Measurements from ENCODE around the gene ADSS1.

Gene ADSS1

DNA sequence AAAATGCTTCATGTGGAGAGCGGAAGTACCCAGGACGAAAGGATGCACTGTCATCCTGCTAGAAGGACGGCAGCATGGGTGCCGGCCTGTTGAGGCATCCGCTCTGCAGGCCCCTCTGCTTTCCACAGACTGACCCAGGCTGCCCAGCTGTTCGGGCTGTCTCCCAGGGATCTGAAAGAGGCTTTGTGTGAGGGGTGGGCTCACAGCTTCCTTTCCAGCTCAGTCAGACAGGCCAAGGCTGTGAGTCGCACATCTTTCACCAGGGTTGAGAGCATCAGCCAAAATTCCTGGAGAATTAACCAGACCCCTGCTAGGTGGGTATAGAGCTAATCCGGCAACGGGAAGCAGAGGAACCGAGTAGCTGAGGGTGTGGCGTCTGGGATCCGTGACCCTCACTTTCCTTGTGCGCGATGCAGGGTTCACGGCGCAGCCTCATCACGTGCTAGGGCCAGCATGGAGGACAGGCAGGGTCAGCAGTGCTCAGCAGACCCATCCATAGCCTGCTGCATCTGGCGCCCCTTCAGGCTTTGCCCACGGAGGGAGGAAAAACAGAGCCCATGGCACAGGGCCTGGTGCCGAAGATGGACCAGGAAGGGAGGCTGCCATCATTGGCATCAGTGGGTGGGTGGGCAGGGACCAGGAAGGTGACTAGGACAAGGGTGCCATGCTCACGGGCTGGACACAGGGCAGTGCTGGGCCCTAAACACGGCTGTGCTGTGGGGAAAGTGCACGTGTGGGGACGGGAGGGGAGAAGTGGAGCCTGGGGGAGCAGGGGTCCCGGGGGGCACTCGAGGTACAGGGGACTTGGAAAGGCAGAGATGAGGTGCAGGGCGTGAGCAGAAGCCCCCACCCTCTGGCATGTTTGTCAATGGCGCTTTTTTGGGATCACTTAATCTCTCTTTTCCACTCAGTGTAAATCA is 19.7 kb downstream of the ADSS1 start:
- no peaks in the 10 kb centered on the region for H3K79me2 ChIP-seq (ENCODE audit: control insufficient read depth, low read length)
- H3K4me1 ChIP-seq (ENCODE audit: control insufficient read depth, low read length), result peaks cover 7% of the 10 kb centered on the region
- no peaks in the 10 kb centered on the region for H3F3A ChIP-seq (ENCODE audit: control insufficient read depth, insufficient read depth)
- H3K4me3 ChIP-seq (ENCODE audit: low read length), result no peak overlapping the region
- peaks cover 2% of the 10 kb centered on the region; the same call in 1 of the 2 replicates for H3K27me3 ChIP-seq (ENCODE audit: control insufficient read depth, low read length)
- H3K9me2 ChIP-seq (replicated peaks; ENCODE audit: control insufficient read depth, low read length), result no peaks in the 10 kb centered on the region
- H3K27ac ChIP-seq (ENCODE audit: low read depth, low read length), result no peak overlapping the region
- no peak overlapping the region for H3K4me2 ChIP-seq (ENCODE audit: low read length)
- TF ChIP-seq CTCF (IDR thresholded peaks at IDR 0.05; ENCODE audit: low read depth, low read length, poor library complexity, severe bottlenecking), result no peak
- no peak for TF ChIP-seq EZH2phosphoT487 (IDR thresholded peaks at IDR 0.05; ENCODE audit: borderline replicate concordance, low read length)
- H4K20me1 ChIP-seq (ENCODE audit: control insufficient read depth, insufficient read depth, low read depth, low read length), result no peaks in the 10 kb centered on the region
- H3K36me3 ChIP-seq (ENCODE audit: control insufficient read depth, low read length), result no peaks in the 10 kb centered on the region
- H3K9me3 ChIP-seq (ENCODE audit: control insufficient read depth, insufficient read depth, low read length), result no peaks in the 10 kb centered on the region

- H3K27ac ChIP-seq (ENCODE audit: low read depth, low read length), result no peak overlapping the region
These were observed 20.5 kb downstream of the ADSS1 start for GRCh38 chr14:104744484-104744883.

GRCh38 chr14:104745431-104745830 is 21.4 kb downstream of the ADSS1 start:
- peaks cover 7% of the 10 kb centered on the region for H3K4me1 ChIP-seq (ENCODE audit: control insufficient read depth, low read length)
- H3K4me3 ChIP-seq (ENCODE audit: low read length), result no peak overlapping the region
- H4K20me1 ChIP-seq (ENCODE audit: control insufficient read depth, insufficient read depth, low read depth, low read length), result no peaks in the 10 kb centered on the region
- no peaks in the 10 kb centered on the region for H3F3A ChIP-seq (ENCODE audit: control insufficient read depth, insufficient read depth)
- no peaks in the 10 kb centered on the region for H3K9me2 ChIP-seq (replicated peaks; ENCODE audit: control insufficient read depth, low read length)
- no peaks in the 10 kb centered on the region; the same call in 1 of the 2 replicates for H3K9me3 ChIP-seq (ENCODE audit: control insufficient read depth, insufficient read depth, low read length)
- H3K79me2 ChIP-seq (ENCODE audit: control insufficient read depth, low read length), result no peaks in the 10 kb centered on the region
- H3K27ac ChIP-seq (ENCODE audit: low read depth, low read length), result no peak overlapping the region
- peaks cover 7% of the 10 kb centered on the region; the same call in 1 of the 2 replicates for H3K27me3 ChIP-seq (ENCODE audit: control insufficient read depth, low read length)
- TF ChIP-seq EZH2phosphoT487 (IDR thresholded peaks at IDR 0.05; ENCODE audit: borderline replicate concordance, low read length), result no peak
- no peak for TF ChIP-seq CTCF (IDR thresholded peaks at IDR 0.05; ENCODE audit: low read depth, low read length, poor library complexity, severe bottlenecking)
- H3K36me3 ChIP-seq (ENCODE audit: control insufficient read depth, low read length), result no peaks in the 10 kb centered on the region
- H3K4me2 ChIP-seq (ENCODE audit: low read length), result no peak overlapping the region

More at GRCh38 chr14:104744484-104744883, 20.5 kb downstream of the ADSS1 start:
- Histone ChIP-seq H3K27me3 (ENCODE audit: control insufficient read depth, low read length) (peaks cover 5% of the 10 kb centered on the region; the same call in 1 of the 2 replicates), H3F3A (ENCODE audit: control insufficient read depth, insufficient read depth) (no peaks in the 10 kb centered on the region), H4K20me1 (ENCODE audit: control insufficient read depth, insufficient read depth, low read depth, low read length) (no peaks in the 10 kb centered on the region), H3K36me3 (ENCODE audit: control insufficient read depth, low read length) (no peaks in the 10 kb centered on the region), H3K4me2 (ENCODE audit: low read length) (no peak overlapping the region), H3K4me3 (ENCODE audit: low read length) (no peak overlapping the region), H3K79me2 (ENCODE audit: control insufficient read depth, low read length) (no peaks in the 10 kb centered on the region), H3K9me3 (ENCODE audit: control insufficient read depth, insufficient read depth, low read length) (no peaks in the 10 kb centered on the region), H3K4me1 (ENCODE audit: control insufficient read depth, low read length) (peaks cover 7% of the 10 kb centered on the region), H3K9me2 (replicated peaks; ENCODE audit: control insufficient read depth, low read length) (no peaks in the 10 kb centered on the region)
- no peak for TF ChIP-seq EZH2phosphoT487 (IDR thresholded peaks at IDR 0.05; ENCODE audit: borderline replicate concordance, low read length)
- TF ChIP-seq CTCF (IDR thresholded peaks at IDR 0.05; ENCODE audit: low read depth, low read length, poor library complexity, severe bottlenecking), result no peak
